Fibroblast of skin of abdomen (primary cell): ENCODE data around the gene TUBGCP2.
"Not testable (repeated sequence)": the region's sequence is repeated elsewhere in the genome, so short reads cannot be mapped to it uniquely, and the experiment has no call there.

Experiments used
- DNase-seq: peaks from one replicate; pipeline ENCODE4 v3.0.0-alpha.2; 2013

Gene TUBGCP2

GRCh38 chr10:133277277-133277992, 31.2 kb downstream of the TUBGCP2 start:
- DNase-seq, result no peak

DNA sequence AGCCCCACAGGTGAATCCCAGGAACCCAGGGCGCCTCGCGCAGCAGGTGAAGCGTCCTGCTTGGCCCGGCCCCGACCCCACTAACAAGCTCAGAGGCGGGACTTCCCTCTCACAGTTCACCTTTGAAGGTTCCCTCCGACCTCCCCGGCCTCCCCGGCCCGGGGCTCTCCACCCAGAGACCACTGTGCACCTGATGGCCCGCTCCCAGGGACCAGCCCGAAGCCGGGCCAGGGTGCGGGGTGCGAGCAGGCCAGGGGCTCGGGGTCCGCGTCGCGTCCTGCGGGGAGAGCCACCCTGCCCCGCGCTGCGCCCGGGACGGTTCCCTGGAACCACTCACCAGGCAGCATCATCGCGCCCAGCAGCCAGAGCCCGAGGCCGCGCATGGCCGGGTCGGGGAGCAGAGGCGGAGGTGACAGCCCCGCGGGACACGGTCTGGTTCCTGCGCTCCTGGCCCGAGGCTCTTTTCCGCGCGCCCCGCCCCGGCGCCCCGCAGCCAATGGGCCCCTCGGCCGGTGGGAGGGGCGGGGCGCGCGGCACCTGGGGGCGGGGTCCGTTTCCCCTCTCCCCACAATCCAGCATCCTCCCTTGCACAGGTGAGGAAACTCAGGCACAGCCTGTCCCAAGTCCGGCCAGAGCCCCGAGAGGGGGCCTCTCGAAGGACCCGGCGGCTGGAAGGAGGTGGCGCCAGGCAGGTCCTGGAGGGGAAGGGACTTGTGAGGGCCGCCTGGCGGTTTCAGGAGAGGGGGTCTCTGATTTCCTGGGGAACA, 32.1 kb downstream of the TUBGCP2 start, which contains the start of gene ADAM8:
TSS of gene ADAM8 (minus strand) at position 434 of the 767 bp plus-strand sequence. CDS start at position 383, 51 bp downstream.
- no peak for DNase-seq

DNA sequence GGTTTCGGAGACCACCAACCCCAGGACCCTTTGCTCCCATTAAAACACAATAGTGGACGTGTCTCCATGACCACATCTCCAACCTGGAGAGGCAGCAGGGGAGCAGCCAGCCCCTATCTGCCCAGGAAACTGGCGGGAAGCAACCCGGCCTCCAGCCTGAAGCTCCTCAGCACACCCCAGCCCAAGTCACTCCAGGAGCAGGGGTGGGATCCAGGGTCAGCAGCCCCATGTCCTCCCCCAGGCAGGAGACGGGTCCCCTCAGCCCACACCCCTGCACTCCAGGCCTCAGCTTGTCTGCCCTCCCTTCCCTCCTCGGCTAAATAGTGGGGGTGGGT, 32.6 kb downstream of the TUBGCP2 start:
- DNase-seq, result no peak

GRCh38 chr10:133275684-133276092, 33.0 kb downstream of the TUBGCP2 start:
- DNase-seq, result no peak

- DNase-seq, result no peak
Observed at GRCh38 chr10:133274751-133275683, 33.7 kb downstream of the TUBGCP2 start.

DNA sequence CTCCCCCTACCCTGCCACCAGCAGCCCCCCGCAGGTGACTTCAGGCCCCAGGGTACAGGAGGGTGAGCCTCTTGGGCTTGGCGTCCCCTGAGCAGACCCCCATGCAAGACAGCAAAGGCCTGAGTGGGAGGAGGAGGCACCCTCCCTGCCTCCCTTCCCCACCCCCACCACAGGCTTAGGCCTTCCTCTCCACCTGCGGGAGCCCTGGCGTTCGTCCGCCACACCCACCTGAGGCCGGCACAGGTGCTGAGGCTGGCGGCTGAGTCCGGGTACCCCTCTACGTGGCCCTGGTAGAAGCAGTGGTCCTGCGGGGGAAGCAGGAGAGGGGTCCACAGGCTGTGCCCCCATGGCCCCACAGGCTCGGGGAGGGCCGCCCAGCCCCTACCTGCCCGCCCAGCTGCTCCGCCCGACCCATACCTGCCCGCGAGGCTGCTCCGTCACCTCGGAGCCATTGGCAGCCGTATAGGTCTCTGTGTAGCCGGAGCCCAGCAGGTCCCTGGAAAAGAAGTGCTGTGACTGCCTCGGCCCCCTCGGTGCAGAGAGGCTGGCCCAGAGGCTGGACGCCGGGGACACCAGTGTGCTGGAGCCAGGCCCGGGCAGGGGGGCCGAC, 35.0 kb downstream of the TUBGCP2 start:
- DNase-seq, result no peak

GRCh38 chr10:133272964-133273420, 35.7 kb downstream of the TUBGCP2 start:
- DNase-seq, result no peak

DNA sequence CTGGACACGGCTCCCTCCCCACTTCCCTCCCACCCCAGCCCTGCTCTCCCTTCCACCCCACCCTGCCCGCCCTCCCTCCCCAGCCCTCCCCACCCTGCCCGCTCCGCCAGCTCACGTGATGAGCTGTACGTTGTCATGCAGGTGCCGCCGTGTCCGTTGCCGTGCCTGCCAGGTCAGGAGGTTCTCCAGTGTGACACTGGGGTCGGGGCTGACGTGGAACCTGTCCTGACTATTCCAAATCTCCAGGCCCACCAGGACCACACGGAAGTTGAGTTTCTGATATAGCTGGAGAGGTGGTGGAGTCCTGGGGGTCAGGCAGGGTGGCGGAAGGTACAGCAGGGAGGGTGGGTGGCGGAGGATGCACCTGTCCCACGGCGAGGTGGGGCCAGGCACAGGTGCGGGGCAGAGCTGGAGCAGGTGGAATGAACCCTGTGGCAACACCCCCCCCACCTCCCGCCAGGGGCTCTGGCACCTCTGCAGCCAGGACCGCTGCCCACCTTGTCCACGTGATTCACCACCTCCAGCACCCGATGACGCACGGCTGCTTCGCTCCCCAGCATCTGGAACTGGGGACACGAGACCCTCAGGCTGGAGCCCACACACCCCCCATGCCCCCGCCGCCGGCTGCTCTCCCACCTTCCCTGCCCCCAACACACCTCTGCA, 36.2 kb downstream of the TUBGCP2 start:
- DNase-seq, result no peak

DNA sequence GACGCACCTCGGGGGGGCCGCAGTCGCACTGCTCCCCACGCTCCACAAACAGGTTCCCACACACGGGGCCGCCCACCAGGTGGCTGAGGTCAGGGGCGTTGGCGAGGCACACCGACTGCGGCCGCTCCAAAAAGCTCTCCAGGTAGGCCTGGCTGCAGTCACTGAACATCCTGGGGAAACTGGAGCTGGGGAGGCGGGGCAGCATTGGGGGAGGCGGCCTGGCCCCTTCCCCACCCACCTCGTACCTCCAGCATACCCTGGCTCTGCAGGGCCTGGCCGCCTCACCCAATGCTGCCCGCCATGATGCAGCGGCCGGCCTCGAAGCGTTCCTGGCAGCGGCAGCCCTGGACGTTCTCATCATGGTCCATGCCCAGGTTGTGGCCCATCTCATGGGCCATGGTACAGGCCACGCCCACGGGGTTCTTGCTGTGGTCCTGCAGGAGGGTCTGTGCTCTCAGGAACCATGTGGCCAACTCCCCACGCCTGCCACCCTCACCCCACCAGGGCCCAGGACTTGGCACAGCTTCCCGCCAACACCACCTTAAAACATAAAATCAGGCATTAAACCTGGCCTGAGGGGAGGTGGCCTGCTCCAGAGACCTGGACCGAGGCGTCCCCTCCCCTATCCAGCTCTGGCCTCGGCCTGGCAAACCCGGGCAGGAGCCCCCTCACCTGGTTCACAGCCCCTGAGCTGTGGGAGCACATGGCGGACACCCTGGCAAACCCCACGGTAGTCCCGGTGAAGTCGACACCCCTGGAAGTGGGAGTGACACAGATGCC, 37.0 kb downstream of the TUBGCP2 start:
- DNase-seq, result no peak

DNA sequence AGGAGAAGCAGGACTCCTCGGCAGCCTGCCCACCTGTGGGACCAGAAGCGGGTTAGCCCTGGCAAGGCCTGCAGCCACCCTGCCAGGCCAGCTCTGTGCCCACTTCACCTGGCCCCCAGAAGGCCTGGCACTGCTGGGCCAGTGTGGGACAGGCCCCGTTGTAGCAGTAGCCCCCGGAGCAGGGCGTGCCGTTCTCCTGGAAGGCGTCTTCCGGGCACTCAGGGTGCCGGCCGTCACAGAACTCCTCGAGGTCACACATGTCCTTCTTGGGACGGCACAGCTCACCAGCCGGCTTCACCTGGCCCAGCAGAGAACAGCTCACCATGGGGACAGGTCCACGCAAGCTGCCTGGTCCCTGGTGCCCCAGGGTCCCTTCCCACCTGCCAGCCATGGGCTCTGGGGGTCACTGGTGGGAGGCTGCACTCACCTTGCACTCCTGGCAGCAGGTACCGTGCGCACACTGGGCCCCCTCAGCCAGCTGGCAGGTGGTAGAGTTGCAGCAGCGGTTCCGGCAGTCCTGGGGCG, 37.8 kb downstream of the TUBGCP2 start:
- no peak for DNase-seq

- DNase-seq, result no peak
Observed at GRCh38 chr10:133270204-133270603, 38.5 kb downstream of the TUBGCP2 start.

DNA sequence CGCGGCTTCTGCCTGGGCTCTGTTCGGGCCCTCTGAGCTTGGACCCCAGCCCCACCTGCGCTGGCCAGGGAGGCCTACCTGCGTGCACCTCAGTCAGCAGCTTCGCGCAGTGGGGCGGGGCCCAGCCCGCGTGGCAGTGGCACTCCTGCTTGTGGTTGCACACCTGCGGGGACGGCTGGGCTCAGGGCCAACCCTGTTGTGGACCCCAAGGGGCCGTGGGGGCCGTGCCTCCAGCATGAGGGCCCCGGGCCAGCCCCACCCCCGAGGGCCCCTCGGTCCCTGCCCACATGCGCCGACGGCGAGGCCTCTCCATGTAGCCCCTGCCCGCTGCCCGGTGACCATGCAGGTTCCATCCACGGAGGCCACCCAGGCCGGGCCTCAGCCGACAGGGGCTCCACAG, 39.3 kb downstream of the TUBGCP2 start:
- DNase-seq, result no peak

DNA sequence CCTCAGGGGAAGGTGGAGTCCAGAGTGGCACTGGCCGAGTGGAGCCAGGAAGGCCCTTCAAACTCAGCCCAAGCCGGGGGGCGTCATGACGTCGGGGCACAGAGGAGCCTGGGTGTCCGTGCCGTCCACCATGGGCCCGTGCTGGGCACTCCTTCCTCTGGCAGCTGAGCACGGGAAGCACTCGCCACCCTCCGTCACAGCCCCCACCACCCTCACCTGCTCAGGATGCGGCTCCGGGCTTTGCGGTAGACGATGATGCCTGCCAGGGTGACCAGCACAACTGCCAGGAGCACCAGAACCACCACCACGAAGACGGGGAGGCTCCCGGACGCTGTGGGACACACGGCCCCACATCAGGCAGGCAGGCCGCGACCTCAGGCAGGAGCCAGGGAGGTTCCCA, 40.1 kb downstream of the TUBGCP2 start:
- DNase-seq, result no peak

GRCh38 chr10:133267829-133268228, 40.8 kb downstream of the TUBGCP2 start:
- DNase-seq, result no peak

DNA sequence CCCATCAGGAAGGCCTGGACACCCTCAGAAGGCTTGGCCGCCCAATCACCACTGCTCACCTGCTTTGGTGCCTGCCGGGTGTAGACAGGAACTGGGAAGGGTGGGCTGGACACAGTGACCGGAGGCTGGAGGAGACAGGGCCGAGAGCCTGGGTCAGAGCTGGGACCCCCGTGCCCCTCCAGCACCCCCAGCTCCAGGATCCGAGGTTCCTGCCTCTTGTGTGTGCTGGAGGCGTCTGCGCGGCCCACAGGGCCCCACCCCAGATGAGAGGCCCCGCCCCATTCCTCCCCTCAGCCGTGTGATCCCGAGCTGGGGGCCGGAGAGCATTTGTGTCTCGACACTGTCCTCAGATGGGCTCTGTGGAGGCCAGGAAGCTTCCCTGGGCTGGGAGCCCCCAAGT, 41.4 kb downstream of the TUBGCP2 start:
- no peak for DNase-seq

- no peak for DNase-seq
Observed at GRCh38 chr10:133266056-133266795, 42.4 kb downstream of the TUBGCP2 start.

DNA sequence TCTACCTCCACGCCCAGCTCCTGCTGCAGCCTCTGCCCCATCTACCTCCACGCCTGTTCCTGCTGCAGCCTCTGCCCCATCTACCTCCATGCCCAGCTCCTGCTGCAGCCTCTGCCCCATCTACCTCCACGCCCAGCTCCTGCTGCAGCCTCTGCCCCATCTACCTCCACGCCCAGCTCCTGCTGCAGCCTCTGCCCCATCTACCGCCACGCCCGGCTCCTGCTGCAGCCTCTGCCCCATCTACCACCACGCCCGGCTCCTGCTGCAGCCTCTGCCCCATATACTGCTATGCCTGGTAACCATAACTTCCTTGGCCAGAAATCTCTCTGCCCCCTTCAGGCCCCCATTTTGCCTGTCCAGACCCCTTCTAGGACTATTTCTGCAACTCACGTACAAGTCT, 43.6 kb downstream of the TUBGCP2 start:
- not testable (repeated sequence) for DNase-seq

GRCh38 chr10:133264461-133264860, 44.2 kb downstream of the TUBGCP2 start:
- DNase-seq, result no peak

- no peak for DNase-seq
Observed at GRCh38 chr10:133263674-133264073, 45.0 kb downstream of the TUBGCP2 start.

GRCh38 chr10:133262696-133263095, 46.0 kb downstream of the TUBGCP2 start:
- no peak for DNase-seq
